ENCODE measurements around the gene CTSA. TPM values are rescaled to one million over a fixed set of nuclear protein-coding genes. Genes with fewer than 3 reads are reported as not detected.

Gene CTSA
- total and polyA plus RNA-seq, 2 experiments from 2014 or later, result 61.6 to 78.1 TPM

- Histone ChIP-seq H3K4me1 (ENCODE audit: low read depth) (no peaks in the 10 kb centered on the region), H3K9me3 (ENCODE audit: low read depth) (no peaks in the 10 kb centered on the region), H3K4me3 (no peak overlapping the region), H3K27ac (no peak overlapping the region), H3K27me3 (no peaks in the 10 kb centered on the region), H3K36me3 (peaks cover 29% of the 10 kb centered on the region)
- no peak for DNase-seq (ENCODE audit: low read depth in 1 of 2, low spot score in 1 of 2)
- no peak for TF ChIP-seq CTCF (IDR thresholded peaks at IDR 0.05; ENCODE audit: low read depth, low read length)
Observed at GRCh38 chr20:45907219-45907948, 16.2 kb downstream of the CTSA start.

GRCh38 chr20:45908084-45908483 lies 16.9 kb downstream of the CTSA start:
- Histone ChIP-seq H3K27ac (no peak overlapping the region), H3K36me3 (peaks cover 29% of the 10 kb centered on the region), H3K4me3 (no peak overlapping the region), H3K27me3 (no peaks in the 10 kb centered on the region), H3K4me1 (ENCODE audit: low read depth) (no peaks in the 10 kb centered on the region), H3K9me3 (ENCODE audit: low read depth) (no peaks in the 10 kb centered on the region)
- TF ChIP-seq CTCF (IDR thresholded peaks at IDR 0.05; ENCODE audit: low read depth, low read length), result no peak
- no peak for DNase-seq (ENCODE audit: low read depth in 1 of 2, low spot score in 1 of 2)

- no peaks in the 10 kb centered on the region for H3K4me1 ChIP-seq (ENCODE audit: low read depth)
- no peaks in the 10 kb centered on the region for H3K27me3 ChIP-seq
- H3K36me3 ChIP-seq, result peaks cover 20% of the 10 kb centered on the region
- H3K27ac ChIP-seq, result no peak overlapping the region
- DNase-seq (ENCODE audit: low read depth in 1 of 2, low spot score in 1 of 2), result no peak
- no peaks in the 10 kb centered on the region for H3K9me3 ChIP-seq (ENCODE audit: low read depth)
- no peak for TF ChIP-seq CTCF (IDR thresholded peaks at IDR 0.05; ENCODE audit: low read depth, low read length)
- H3K4me3 ChIP-seq, result no peak overlapping the region
Observed at GRCh38 chr20:45909336-45909808, 18.2 kb downstream of the CTSA start.

- TF ChIP-seq CTCF (IDR thresholded peaks at IDR 0.05; ENCODE audit: low read depth, low read length), result no peak
- DNase-seq (ENCODE audit: low read depth in 1 of 2, low spot score in 1 of 2), result no peak
- Histone ChIP-seq H3K27me3 (no peaks in the 10 kb centered on the region), H3K4me3 (no peak overlapping the region), H3K9me3 (ENCODE audit: low read depth) (no peaks in the 10 kb centered on the region), H3K36me3 (peaks cover 15% of the 10 kb centered on the region), H3K27ac (no peak overlapping the region), H3K4me1 (ENCODE audit: low read depth) (no peaks in the 10 kb centered on the region)
Observed at GRCh38 chr20:45909817-45910669, 18.9 kb downstream of the CTSA start.

GRCh38 chr20:45910670-45911485 lies 19.7 kb downstream of the CTSA start:
- H3K9me3 ChIP-seq (ENCODE audit: low read depth), result no peaks in the 10 kb centered on the region
- peak overlapping the region; percentile 40 for H3K4me3 ChIP-seq
- no peaks in the 10 kb centered on the region for H3K27me3 ChIP-seq
- DNase-seq (ENCODE audit: low read depth in 1 of 2, low spot score in 1 of 2), result peak; percentile 99 to 100
- H3K4me1 ChIP-seq (ENCODE audit: low read depth), result no peaks in the 10 kb centered on the region
- peaks cover 6% of the 10 kb centered on the region for H3K36me3 ChIP-seq
- no peak for TF ChIP-seq CTCF (IDR thresholded peaks at IDR 0.05; ENCODE audit: low read depth, low read length)
- peak overlapping the region; percentile 81 for H3K27ac ChIP-seq

Data from cardiac muscle cell (in vitro differentiated cells and primary cell).